NCI-H2107 (cell line): Measurements from ENCODE around the gene FLVCR2.
A peak's percentile ranks its signal among the peaks of the same experiment; 100 is the strongest.

ENCODE experiments used
- DNase-seq: peaks from one replicate; lab custom pipeline; 2025; lab: John Stamatoyannopoulos, UW

The FLVCR2 gene

GRCh38 chr14:75630695-75631452, 52.5 kb downstream of the FLVCR2 start:
- DNase-seq: peak; percentile 35

DNA sequence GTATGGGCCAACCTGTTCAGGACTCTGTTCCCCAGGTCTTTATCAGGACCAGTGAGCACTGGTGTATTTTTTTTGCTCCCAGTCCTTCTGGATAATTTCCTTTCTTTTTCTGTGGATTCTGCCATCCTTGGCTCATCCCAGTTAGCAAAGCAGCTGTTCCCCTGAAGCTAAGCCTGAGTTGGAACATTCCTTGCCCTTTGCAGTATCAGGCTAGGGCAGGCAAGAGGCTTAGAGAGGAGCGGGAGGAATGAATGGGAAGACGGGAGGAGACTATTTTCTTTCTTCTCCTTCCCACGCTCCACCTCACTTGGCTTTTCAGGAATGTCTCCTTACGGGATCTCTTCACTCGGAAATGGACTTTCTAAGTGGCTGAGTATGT, 53.0 kb downstream of the FLVCR2 start:
- no peak for DNase-seq

- no peak for DNase-seq
These were observed 56.4 kb downstream of the FLVCR2 start for GRCh38 chr14:75634848-75635247.

GRCh38 chr14:75636100-75636692, 57.8 kb downstream of the FLVCR2 start:
- DNase-seq: no peak

- DNase-seq: no peak
These were observed 62.5 kb downstream of the FLVCR2 start for GRCh38 chr14:75640876-75641275.

GRCh38 chr14:75643985-75644384, 65.6 kb downstream of the FLVCR2 start:
- no peak for DNase-seq

GRCh38 chr14:75645056-75645455, 66.6 kb downstream of the FLVCR2 start:
- DNase-seq: no peak

- no peak for DNase-seq
These were observed 68.3 kb downstream of the FLVCR2 start for GRCh38 chr14:75646762-75647161.

- DNase-seq: no peak
These were observed 69.2 kb downstream of the FLVCR2 start for GRCh38 chr14:75647640-75648039.

- DNase-seq: no peak
These were observed 69.8 kb downstream of the FLVCR2 start for GRCh38 chr14:75648066-75648838.

- DNase-seq: no peak
These were observed 70.9 kb downstream of the FLVCR2 start for GRCh38 chr14:75649337-75649736.

DNA sequence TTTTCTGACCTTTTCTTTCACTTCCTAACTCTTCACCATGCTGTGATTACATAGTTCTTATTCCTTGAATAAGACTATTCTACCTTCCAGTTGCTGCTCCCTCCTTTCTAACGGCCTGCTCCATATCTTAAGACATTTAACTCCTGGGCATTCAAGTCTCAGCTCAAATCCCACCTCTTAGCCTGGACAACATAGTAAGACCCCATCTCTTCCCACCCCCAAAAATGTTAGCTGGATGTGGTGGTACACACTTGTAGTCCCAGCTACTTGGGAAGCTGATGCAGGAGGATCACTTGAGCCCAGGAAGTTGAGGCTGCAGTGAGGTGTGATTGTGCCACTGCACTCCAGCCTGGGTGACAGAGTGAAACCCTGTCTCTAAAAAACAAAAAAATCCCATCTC, 71.4 kb downstream of the FLVCR2 start:
- no peak for DNase-seq

DNA sequence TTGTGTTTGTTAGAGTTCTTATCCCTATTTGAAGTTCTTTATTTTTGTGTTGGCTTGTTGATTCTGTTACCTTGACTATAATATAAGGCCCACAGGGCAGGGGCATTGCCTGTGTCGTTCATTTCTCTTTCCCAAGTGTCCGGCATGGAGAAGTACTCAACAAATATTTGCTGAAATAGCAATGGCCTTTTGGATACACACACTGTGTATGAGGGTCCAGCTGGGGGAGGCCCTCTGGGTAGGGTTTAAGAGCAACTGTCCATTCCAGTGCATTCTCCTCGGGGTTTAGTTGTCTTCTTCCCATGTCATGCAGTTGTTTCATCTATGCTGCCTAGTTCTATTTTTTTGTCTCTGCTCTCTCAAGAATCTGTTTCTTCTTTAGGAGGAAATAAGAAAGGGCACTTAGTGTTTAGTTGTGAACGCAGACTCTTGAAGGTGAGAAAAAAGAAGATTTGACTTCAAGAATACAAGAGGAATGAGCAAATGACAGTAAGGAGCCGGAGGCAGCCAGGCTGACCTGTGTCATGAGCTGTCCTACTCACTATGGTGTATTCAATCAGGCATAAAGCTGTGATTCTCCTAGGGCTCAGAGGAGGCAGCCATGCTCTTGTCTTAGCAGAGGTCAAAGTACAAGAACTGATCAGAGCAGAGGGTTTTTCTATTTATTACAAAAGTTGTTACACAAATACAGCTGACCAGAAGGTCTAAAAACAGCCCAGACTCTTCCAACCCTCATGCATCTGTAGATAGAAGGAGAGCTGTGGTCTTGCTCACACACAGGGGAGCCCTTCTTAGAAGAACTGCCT, 72.0 kb downstream of the FLVCR2 start:
- no peak for DNase-seq

DNA sequence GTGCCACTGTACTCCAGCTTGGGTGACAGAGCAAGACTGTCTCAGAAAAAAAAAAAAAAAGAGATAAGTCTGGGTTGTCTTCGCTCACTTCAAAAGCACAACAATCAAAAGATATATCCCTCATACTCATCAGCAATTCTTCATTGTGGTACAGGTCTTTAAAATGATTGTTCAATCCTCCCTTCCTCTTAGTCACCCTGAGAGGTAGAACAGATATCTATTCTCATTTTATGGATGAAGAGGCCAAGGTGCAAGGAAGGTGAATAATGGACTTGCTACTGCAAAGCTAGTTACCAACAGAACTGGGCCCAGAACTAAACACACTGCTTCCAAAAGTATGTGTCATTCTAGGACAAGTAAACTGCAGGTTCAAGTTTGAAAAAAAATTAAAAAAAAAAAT, 75.1 kb downstream of the FLVCR2 start:
- DNase-seq: no peak

- peak; percentile 80 for DNase-seq
These were observed 75.8 kb downstream of the FLVCR2 start for GRCh38 chr14:75654127-75654732.

DNA sequence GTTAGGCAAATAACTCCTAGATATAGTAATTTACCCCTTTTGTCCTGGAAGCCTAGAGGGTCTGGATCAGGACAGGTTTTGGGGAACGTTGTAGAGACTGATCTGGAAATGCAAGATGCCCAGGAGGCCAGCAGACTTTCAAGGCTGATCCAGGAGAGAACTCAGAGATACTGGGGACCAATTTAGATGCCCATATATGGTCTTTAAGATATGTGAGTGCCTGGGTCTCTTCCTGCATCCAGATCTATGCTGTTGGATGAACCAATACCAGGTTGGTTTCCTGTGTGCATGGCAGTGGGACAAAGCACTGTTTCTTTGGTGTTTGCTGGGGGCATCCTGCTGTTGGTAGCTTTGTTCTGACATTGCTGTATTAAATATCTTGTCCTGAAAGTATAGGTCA, 76.8 kb downstream of the FLVCR2 start:
- DNase-seq: no peak

GRCh38 chr14:75657331-75657730, 78.9 kb downstream of the FLVCR2 start:
- DNase-seq: no peak

DNA sequence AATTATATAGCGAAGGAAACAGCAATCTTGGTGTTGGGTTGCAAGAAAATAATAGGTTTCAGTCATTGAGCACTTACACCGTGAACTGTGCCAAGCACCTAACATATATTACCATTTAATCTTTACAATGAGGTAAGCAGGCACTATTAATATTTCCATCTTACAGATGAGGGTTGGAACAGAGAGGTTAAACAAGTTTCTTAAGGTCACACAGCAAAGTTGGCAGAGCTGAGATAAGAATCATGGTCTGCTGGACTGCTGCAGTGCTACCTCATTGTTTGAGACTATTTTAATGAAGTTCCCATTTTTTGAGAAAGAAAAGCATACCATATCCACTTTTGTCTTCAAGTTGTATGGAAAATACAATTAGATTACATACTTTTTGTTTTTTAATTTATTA, 80.5 kb downstream of the FLVCR2 start:
- DNase-seq: no peak

DNA sequence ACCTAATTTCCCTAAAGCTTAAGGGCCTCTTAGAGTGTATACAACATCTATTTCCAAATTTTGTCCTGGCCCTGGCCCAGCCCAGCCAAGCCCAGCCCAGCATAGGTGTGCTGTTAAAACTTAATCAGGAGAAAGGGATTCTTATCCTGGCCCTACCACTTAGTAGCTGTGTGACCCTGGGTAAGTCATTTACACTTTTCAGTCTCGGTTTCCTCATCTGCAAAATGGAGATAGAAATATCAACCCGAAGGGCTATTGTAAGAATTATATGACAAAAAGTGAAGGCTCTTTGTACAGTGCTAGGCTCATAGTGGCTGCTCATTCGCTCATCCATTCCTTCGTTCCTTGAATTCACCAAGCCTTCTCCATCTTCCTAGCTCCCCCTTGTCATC, 81.8 kb downstream of the FLVCR2 start:
- DNase-seq: no peak

GRCh38 chr14:75660630-75661498, 82.4 kb downstream of the FLVCR2 start, which contains the start of the genes ERG28 and TTLL5:
ERG28 (minus strand) TSS chr14:75660876; CDS start chr14:75657502, 3,374 bp downstream.
TTLL5 (plus strand) TSS chr14:75661246; CDS start chr14:75663150, 1,904 bp downstream.
- DNase-seq: peak; percentile 100

GRCh38 chr14:75661499-75661814, 83.0 kb downstream of the FLVCR2 start:
- DNase-seq: no peak
